Caco-2 (cell line): ENCODE measurements around the gene BRD4. TPM values are rescaled to one million over a fixed set of nuclear protein-coding genes. Genes with fewer than 3 reads are reported as not detected.

Source experiments
- BruUV-seq: library from RNA; stranded (reverse); fragments of 400-500 nt; replicated peaks from 2 replicates; lab custom pipeline; 2021; lab: Mats Ljungman, UMichigan
- CTCF ChIA-PET: fragments of 300-600 bp; sonication (Branson Sonifier 250); formaldehyde crosslinking; loops from one replicate; lab custom pipeline; 2022; ENCODE audit warnings: antibody characterized with exemption; lab: Charles Lee
- POLR2A ChIA-PET: fragments of 300-600 bp; sonication (Branson Sonifier 250); formaldehyde crosslinking; loops from one replicate; lab custom pipeline; 2022; ENCODE audit warnings: antibody characterized with exemption; lab: Charles Lee
- DNase-seq, 2 experiments: peaks; one replicate each; pipeline versions ENCODE4 v3.0.0 to v3.0.0-alpha.2; 2020 to 2022
- H3K27me3 ChIP-seq: replicated peaks from 2 replicates; pipeline ENCODE4 v1.6.0; 2011; ENCODE audit warnings: low read length; ENCODE audit not compliant: control insufficient read depth, insufficient read depth
- H3K36me3 ChIP-seq: 2 replicates; pipeline ENCODE4 v1.5.1; 2011; ENCODE audit warnings: low read length; ENCODE audit not compliant: control insufficient read depth, insufficient read depth
- H3K4me1 ChIP-seq: fragments of 250-450 bp; sonication (Bioruptor Pico); 2 replicates; pipeline ENCODE4 v1.5.1; 2020; ENCODE audit warnings: mild to moderate bottlenecking
- H3K4me3 ChIP-seq: 2 replicates; pipeline ENCODE4 v1.5.1; 2011; ENCODE audit warnings: low read depth, mild to moderate bottlenecking, control low read depth, low read length
- H3K9me3 ChIP-seq: fragments of 250-450 bp; sonication (Bioruptor Pico); 2 replicates; pipeline ENCODE4 v1.5.1; 2020; ENCODE audit warnings: mild to moderate bottlenecking, moderate library complexity
- H3K27ac Mint-ChIP-seq: one replicate; pipeline ENCODE4 v1.8.0; 2022; ENCODE audit warnings: mixed read lengths; ENCODE audit not compliant: unreplicated experiment
- H3K27me3 Mint-ChIP-seq: one replicate; pipeline ENCODE4 v1.8.0; 2022; ENCODE audit warnings: mixed read lengths; ENCODE audit not compliant: insufficient read depth, unreplicated experiment
- H3K36me3 Mint-ChIP-seq: one replicate; pipeline ENCODE4 v1.8.0; 2022; ENCODE audit warnings: mild to moderate bottlenecking, mixed read lengths; ENCODE audit not compliant: insufficient read depth, unreplicated experiment
- H3K4me1 Mint-ChIP-seq: one replicate; pipeline ENCODE4 v1.8.0; 2022; ENCODE audit warnings: low read depth, mixed read lengths; ENCODE audit not compliant: unreplicated experiment
- H3K4me3 Mint-ChIP-seq: one replicate; pipeline ENCODE4 v1.8.0; 2022; ENCODE audit warnings: mild to moderate bottlenecking, moderate library complexity, mixed read lengths; ENCODE audit not compliant: unreplicated experiment
- H3K9me3 Mint-ChIP-seq: one replicate; pipeline ENCODE4 v1.8.0; 2022; ENCODE audit warnings: mixed read lengths; ENCODE audit not compliant: unreplicated experiment
- CTCF ChIP-seq, 2 experiments: fragments of 200-600 bp in 1 of 2; IDR thresholded peaks; 1 replicate in 1 of 2; 2 replicates in 1 of 2; pipeline versions ENCODE4 v1.5.1 to v1.8.0; 2011 to 2022; ENCODE audit warnings: antibody characterized with exemption in 1 of 2, control low read depth in 1 of 2, inconsistent platforms in 1 of 2, low read depth in 1 of 2, low read length in 1 of 2, mild to moderate bottlenecking in 1 of 2, moderate library complexity in 1 of 2; ENCODE audit not compliant: insufficient read depth in 1 of 2, severe bottlenecking in 1 of 2, unreplicated experiment in 1 of 2
- intact Hi-C: fragments of 100-400 bp; cut with micrococcal nuclease; formaldehyde crosslinking; loops from one replicate; pipeline ENCODE4 v1.10.0; 2022; ENCODE audit not compliant: unreplicated experiment
- total RNA-seq: library from RNA; stranded (reverse); gene quantifications from 2 replicates; pipeline ENCODE4 v1.2.3, GENCODE V29; 2022

BRD4 gene
- total RNA-seq, 1 experiment from 2014 or later = 170 TPM

DNA sequence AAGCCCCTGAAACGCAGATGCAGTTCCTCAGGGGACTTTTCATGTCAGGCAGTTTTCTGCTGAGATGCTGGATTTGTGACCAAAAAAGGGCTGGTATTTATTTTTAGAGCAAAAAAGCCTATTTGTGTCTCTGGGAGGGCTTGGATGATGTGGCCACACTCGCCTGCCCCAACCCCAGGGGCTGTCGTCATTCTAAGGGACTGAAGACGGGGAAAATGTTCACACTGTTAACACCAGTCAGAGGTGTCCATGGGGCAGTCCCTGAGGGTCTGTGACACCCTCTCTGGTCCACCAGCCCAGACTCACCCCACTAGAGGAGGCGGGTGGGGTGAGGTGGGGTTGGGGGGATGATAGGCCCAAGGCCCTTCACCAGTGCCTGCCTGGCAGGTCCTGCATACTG is 84.2 kb downstream of the BRD4 start:
- Histone ChIP-seq H3K27me3 (no peaks in the 10 kb centered on the region), H3K4me1 (peaks cover 27% of the 10 kb centered on the region), H3K9me3 (no peaks in the 10 kb centered on the region), H3K4me3 (no peak overlapping the region), H3K36me3 (peaks cover 15% of the 10 kb centered on the region)
- Mint-ChIP-seq H3K9me3 (no peaks in the 10 kb centered on the region), H3K27me3 (no peaks in the 10 kb centered on the region), H3K4me1 (peaks cover 19% of the 10 kb centered on the region), H3K27ac (peak overlapping the region; percentile 85), H3K36me3 (peaks cover 91% of the 10 kb centered on the region), H3K4me3 (no peak overlapping the region)
- ChIA-PET POLR2A (no interaction called here), CTCF (interaction anchor here (1.1 kb wide), 1 partner anchor 52 kb away, joined by 3 read pairs; no protein-coding TSS in a partner anchor)
- TF ChIP-seq CTCF (IDR thresholded peaks at IDR 0.05; ENCODE audit: insufficient read depth in 1 of 2, low read depth in 1 of 2, low read length in 1 of 2, severe bottlenecking in 1 of 2, unreplicated experiment in 1 of 2) = no peak
- BruUV-seq = TSS peak; percentile 23
- no peak for DNase-seq
- intact Hi-C loops = loop anchor here (5.0 kb wide), 1 partner anchor 51 kb away; no protein-coding TSS in a partner anchor

DNA sequence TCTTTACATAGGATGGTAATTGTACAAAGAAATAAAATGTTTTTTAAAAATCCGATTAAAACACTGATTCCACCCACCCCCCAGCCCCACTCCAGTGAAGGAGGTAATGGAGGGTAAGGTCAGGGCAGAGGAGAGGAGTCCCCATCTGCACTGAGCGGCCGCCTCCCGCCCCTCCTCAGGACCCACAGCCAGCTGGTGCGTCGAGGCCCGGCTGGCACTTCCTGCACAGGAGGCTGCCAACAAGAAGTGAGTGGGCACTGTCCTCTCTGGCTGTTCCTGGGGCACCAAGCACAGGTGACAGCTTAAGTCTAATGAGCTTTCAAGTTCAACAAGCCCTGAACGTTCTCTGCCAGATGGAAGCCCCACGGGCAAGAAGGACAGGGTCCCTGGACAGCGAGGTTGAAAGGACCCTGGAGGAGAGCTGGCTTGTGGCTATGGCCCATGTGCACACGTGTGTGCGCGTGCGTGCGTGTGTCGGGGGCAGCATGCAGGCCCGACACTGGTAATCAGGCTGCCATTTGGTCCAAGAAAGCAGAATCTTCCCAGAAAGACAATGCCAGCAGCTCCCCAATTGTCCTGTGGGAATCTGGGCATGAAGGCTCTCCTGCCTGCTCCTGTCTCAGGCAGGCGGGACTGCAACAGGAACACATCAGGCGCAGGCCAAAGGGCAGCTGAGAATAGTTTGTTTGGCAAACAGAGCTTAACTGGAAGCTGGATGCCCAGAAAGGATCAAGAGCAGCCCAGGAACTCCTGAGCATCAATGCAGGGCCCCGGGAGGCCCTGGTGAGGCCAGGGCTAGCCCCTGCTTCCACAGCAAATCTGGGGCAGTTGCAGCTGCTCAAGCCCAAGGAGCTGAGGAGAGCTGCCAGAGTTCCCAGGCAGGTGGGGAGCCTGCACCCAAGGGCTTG is 85.0 kb downstream of the BRD4 start:
- intact Hi-C loops = loop anchor here (5.0 kb wide), 1 partner anchor 50 kb away; no protein-coding TSS in a partner anchor
- CTCF ChIA-PET = interaction anchor here (1.1 kb wide), 1 partner anchor 51 kb away, joined by 3 read pairs; no protein-coding TSS in a partner anchor
- no peaks in the 10 kb centered on the region for H3K9me3 Mint-ChIP-seq
- TF ChIP-seq CTCF (IDR thresholded peaks at IDR 0.05; ENCODE audit: insufficient read depth in 1 of 2, low read depth in 1 of 2, low read length in 1 of 2, severe bottlenecking in 1 of 2, unreplicated experiment in 1 of 2) = no peak
- no peaks in the 10 kb centered on the region for H3K9me3 ChIP-seq
- peaks cover 27% of the 10 kb centered on the region for H3K4me1 ChIP-seq
- H3K4me1 Mint-ChIP-seq = peaks cover 16% of the 10 kb centered on the region
- peak in 1 of 2 experiments; percentile 35 for DNase-seq
- no peak overlapping the region for H3K4me3 Mint-ChIP-seq
- H3K27me3 ChIP-seq = no peaks in the 10 kb centered on the region
- no peaks in the 10 kb centered on the region for H3K27me3 Mint-ChIP-seq
- POLR2A ChIA-PET = interaction anchor here (0.6 kb wide), 1 partner anchor 50 kb away, joined by 3 read pairs; no protein-coding TSS in a partner anchor
- no peak overlapping the region for H3K27ac Mint-ChIP-seq
- peaks cover 13% of the 10 kb centered on the region for H3K36me3 ChIP-seq
- no peak overlapping the region for H3K4me3 ChIP-seq
- H3K36me3 Mint-ChIP-seq = peaks cover 90% of the 10 kb centered on the region
- no TSS peak for BruUV-seq

DNA sequence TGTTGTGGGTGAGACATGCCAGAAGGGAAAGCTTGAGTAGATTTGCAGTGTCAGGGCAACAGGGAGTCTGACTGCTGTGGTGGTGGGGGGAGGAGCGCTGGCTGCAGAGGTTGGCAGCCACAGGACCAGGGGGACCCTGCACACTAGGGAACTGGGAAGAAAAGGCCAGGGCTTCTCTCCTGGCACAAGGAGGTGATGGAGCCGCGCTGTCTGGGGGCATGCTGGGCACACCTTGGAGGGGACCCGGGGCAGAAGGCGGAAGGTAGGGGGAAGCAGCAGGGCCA is 86.2 kb downstream of the BRD4 start:
- no peak for TF ChIP-seq CTCF (IDR thresholded peaks at IDR 0.05; ENCODE audit: insufficient read depth in 1 of 2, low read depth in 1 of 2, low read length in 1 of 2, severe bottlenecking in 1 of 2, unreplicated experiment in 1 of 2)
- H3K36me3 Mint-ChIP-seq = peaks cover 91% of the 10 kb centered on the region
- no peaks in the 10 kb centered on the region for H3K27me3 ChIP-seq
- no peak for DNase-seq
- no TSS peak for BruUV-seq
- H3K36me3 ChIP-seq = peaks cover 13% of the 10 kb centered on the region
- H3K9me3 Mint-ChIP-seq = no peaks in the 10 kb centered on the region
- peak overlapping the region; percentile 51 for H3K27ac Mint-ChIP-seq
- H3K27me3 Mint-ChIP-seq = no peaks in the 10 kb centered on the region
- no peaks in the 10 kb centered on the region for H3K9me3 ChIP-seq
- no peak overlapping the region for H3K4me3 Mint-ChIP-seq
- H3K4me1 Mint-ChIP-seq = peaks cover 13% of the 10 kb centered on the region
- peaks cover 27% of the 10 kb centered on the region for H3K4me1 ChIP-seq
- ChIA-PET CTCF (no interaction called here), POLR2A (no interaction called here)
- H3K4me3 ChIP-seq = no peak overlapping the region
- intact Hi-C loops = loop anchor here (5.0 kb wide), 1 partner anchor 49 kb away; no protein-coding TSS in a partner anchor
